ENCODE measurements around the gene MRPL53.

Gene MRPL53

GRCh38 chr2:74502720-74503505 is 30.4 kb upstream of the MRPL53 start (continued):
- TF ChIP-seq ZNF202 (tag by site-specific recombination; IDR thresholded peaks at IDR 0.05; ENCODE audit: borderline replicate concordance) (no peak), ZBTB44 (tag by site-specific recombination; IDR thresholded peaks at IDR 0.05) (no peak), ZNF707 (tag by site-specific recombination; IDR thresholded peaks at IDR 0.05) (no peak), ZEB2 (tag by site-specific recombination; IDR thresholded peaks at IDR 0.05) (no peak; the same call in 1 of the 2 replicates), SP7 (tag by site-specific recombination; IDR thresholded peaks at IDR 0.05) (peak; percentile 16; the same call in 1 of the 2 replicates), ZNF521 (tag by site-specific recombination; IDR thresholded peaks at IDR 0.05) (no peak), ZNF544 (tag by site-specific recombination; IDR thresholded peaks at IDR 0.05) (no peak), SETDB1 (IDR thresholded peaks at IDR 0.05; ENCODE audit: insufficient read length, low read length) (no peak), ZNF302 (tag by site-specific recombination; IDR thresholded peaks at IDR 0.05; ENCODE audit: low read depth) (no peak), ZNF211 (tag by site-specific recombination; IDR thresholded peaks at IDR 0.05; ENCODE audit: low read depth) (no peak), ZSCAN30 (tag by site-specific recombination; IDR thresholded peaks at IDR 0.05) (no peak), ZNF221 (tag by site-specific recombination; IDR thresholded peaks at IDR 0.05; ENCODE audit: borderline replicate concordance) (no peak), ZNF791 (tag by site-specific recombination; IDR thresholded peaks at IDR 0.05) (no peak), GLIS2 (tag by site-specific recombination; IDR thresholded peaks at IDR 0.05) (peak; percentile 75), ZNF423 (tag by site-specific recombination; IDR thresholded peaks at IDR 0.05) (peak; percentile 97), ZNF747 (tag by site-specific recombination; IDR thresholded peaks at IDR 0.05) (no peak), ZBTB10 (tag by site-specific recombination; IDR thresholded peaks at IDR 0.05) (0 out of 2 replicates have a peak, but pooled peaks have one; percentile 20)

GRCh38 chr2:74502147-74502719 is 29.8 kb upstream of the MRPL53 start:
- POLR2A ChIA-PET, result interaction anchor here (0.6 to 1.6 kb wide), 3 partner anchors 9 to 86 kb away, joined by 4 to 7 read pairs (median 5); partner anchors contain the start of genes CCDC142 and TTC31
- H3K27ac ChIP-seq (ENCODE audit: extremely low read depth, low read depth, low read length), result no peak overlapping the region
- H3K4me3 ChIP-seq (ENCODE audit: low read depth, low read length), result peak overlapping the region; percentile 36
- peaks cover 4 to 20% of the 10 kb centered on the region in 2 experiments; a peak in 2 of 3 replicates for H3K36me3 ChIP-seq (ENCODE audit: control insufficient read depth in 2 of 2, insufficient read depth in 1 of 2, low read length in 2 of 2)
- no peaks in the 10 kb centered on the region for H3K4me1 ChIP-seq (ENCODE audit: control insufficient read depth, insufficient read depth, low read length)
- CTCF ChIA-PET, result interaction anchor here (1.4 kb wide), 1 partner anchor 10 kb away, joined by 3 read pairs; no protein-coding TSS in a partner anchor
- TF ChIP-seq GFI1B (tag by site-specific recombination; IDR thresholded peaks at IDR 0.05) (no peak), ZFHX2 (tag by site-specific recombination; conservative IDR thresholded peaks at IDR 0.05) (peak; percentile 55), ZNF510 (tag by site-specific recombination; IDR thresholded peaks at IDR 0.05; ENCODE audit: insufficient replicate concordance) (no peak), ZNF37A (tag by site-specific recombination; IDR thresholded peaks at IDR 0.05) (no peak), KLF7 (tag by site-specific recombination; IDR thresholded peaks at IDR 0.05; ENCODE audit: borderline replicate concordance) (no peak), EGR2 (tag by site-specific recombination; IDR thresholded peaks at IDR 0.05; ENCODE audit: low read depth) (peak; percentile 30; the same call in 1 of the 2 replicates)
- H3K9me3 ChIP-seq (ENCODE audit: control insufficient read depth, insufficient read depth, low read depth, low read length), result no peaks in the 10 kb centered on the region

Data from HEK293 (cell line).